Pons (tissue), 1 donor: Measurements from ENCODE around the gene CITED4.
"Not testable (repeated sequence)": the region's sequence is repeated elsewhere in the genome, so short reads cannot be mapped to it uniquely, and the experiment has no call there.

Experiments used
- DNase-seq: peaks from one replicate; pipeline ENCODE4 v3.0.0-alpha.2; 2016; ENCODE audit warnings: low spot score

Gene CITED4, protein sequence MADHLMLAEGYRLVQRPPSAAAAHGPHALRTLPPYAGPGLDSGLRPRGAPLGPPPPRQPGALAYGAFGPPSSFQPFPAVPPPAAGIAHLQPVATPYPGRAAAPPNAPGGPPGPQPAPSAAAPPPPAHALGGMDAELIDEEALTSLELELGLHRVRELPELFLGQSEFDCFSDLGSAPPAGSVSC

DNA sequence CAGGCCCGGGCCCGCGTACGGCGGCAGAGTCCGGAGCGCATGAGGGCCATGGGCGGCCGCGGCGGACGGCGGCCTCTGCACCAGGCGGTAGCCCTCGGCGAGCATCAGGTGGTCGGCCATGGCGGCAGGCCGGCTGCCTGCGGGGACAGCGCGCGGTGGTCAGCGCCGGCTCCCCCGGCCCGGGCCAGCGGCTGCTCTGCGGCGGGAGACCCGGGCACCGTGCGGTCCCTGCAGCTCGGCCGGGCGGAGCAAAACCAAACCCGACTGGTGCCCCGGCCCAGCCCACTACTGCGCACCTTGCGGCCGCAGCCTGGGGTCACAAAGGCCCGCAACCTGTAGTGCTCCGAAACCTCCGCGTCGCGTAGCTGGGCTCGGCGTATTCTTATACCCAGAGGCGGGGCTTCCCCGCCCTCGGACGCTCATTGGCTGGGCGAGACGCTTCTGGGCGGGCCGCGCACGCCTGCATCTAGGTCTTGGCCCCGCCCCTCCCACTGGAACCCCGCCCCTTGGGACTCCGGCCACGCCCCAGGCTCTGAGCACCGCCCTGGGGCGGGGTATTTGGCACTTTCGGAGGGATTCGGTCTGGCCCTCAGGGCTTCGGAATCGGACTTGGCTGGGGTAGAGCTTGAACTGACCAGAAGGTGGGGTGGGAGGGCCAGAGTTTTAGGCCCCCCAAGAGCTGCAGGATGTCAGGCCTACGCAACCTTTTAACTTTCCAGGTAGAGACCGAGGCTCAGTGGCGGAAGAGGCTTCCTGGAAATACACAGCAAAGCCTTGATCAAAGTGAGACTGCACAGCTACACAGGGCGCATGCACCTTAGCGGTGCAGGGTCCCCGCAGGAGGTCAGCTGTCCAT is at the start of gene CITED4:
CITED4 (minus strand) TSS at position 356 of the 856 bp plus-strand sequence; CDS start at position 120, 236 bp downstream.
- peak; percentile 93 for DNase-seq

DNA sequence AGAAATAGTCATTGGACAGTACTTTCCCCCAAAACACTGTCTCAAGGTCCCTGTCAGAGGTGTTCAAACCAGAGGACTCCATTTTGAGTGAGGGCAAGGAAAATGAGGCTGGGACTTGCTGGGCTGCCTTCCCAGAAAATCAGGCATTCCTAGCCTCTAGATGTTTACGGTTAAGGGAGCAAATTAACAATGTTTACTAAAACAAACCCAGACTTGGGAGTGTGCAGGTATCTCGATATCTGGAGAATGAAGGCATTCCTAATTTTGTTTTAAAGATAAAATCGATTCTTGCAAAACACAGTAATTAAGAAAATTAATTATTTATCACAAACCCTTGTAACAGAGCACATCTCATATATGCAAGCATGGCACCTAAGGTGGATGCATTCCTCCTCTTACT is 48.9 kb upstream of the CITED4 start:
- no peak for DNase-seq

DNA sequence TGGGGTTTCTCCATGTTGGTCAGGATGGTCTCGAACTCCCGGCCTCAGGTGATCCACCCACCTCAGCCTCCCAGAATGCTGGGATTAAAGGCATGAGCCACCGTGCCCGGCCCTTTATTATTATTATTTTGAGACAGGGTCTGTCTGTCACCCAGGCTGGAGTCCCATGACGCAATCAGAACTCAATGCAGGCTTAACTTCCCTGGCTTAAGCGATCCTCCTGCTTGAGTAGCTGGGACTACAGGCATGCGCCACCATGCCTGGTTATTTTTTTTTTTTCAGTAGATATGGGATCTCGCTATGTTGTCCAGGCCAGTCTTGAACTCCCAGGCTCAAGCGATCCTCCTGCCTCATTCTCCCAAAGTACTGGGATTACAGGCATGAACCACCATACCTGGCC is 47.1 kb upstream of the CITED4 start:
- DNase-seq = no peak

DNA sequence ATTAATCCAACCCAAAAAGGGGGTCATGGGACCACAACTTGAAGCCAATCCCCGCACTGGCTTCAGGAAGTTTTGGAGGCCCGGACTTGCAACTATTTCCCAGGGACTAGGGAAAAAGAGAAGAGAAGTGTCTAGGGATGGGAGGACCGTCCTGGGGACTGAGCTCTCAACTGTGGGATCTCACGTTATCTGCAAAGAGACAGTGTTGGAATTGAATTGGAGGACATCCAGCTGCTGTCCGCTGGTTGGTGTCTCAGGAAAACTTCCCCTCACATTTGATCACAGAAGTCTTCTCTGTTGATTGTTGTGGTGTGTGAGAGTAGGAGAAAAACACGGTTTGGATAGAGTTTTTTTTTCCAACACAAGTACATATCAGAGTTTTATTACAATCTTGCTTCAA is 46.2 kb upstream of the CITED4 start:
- DNase-seq = no peak

DNA sequence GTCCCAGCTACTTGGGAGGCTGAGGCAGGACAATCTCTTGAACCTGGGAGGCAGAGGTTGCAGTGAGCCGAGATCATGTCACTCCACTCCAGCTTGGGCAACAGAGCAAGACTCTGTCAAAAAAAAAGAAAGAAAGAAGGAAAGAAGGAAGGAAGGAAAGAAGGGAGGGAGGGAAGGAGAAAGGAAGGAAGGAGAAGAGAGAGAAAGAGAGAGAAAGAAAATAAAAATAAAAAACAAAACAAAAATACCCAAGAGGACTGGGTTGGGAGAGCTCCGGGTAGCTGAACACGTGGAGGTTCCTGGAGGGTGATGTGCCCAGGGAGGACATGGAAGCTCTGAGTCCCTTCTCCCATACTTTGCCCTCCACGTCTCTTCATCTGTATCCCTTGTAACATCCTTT is 45.7 kb upstream of the CITED4 start:
- DNase-seq = no peak

DNA sequence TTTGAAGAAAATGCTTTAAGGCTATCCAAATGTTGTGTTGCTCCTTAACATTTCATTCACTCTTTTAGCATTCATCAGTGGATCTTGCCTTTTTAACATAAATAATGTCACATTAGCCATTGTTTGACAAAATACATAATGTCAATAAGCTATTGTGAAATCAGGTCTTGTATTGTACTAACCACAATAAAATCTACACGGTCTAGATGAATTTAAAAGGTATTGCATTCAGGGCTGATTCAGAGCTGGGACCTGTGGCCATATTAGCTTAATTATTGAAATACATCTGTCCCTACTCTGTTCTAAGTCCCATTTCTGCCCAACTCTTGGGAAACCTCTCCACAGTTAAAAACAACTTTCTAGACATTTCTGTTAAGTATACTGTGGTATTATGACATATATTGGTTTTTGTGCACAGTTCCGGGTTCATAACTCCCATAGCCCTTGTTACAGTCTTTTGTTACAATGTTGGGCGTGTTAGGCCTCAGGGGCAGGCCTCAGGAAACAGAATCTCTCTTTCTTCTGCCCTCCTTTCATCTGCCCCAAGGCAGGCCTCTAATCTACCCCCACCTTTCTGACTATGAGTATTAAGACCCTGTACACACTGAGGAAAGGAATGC is 44.7 kb upstream of the CITED4 start:
- no peak for DNase-seq

DNA sequence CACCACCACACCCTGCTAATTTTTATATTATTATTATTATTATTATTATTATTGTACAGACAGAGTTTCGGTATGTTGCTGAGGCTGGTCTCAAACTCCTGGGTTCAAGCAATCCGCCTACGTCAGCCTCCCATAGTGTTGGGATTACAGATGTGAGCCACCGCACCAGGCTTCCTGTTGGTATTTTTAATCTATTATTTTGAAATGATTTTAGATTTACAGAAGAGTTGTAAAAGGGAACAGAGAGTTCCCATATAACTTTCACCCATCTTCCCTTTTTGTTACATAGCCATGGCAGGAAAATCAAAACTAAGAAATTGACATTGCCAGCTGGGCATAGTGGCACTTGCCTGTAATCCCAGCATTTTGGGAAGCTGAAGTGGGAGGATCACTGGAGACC is 42.9 kb upstream of the CITED4 start:
- no peak for DNase-seq

DNA sequence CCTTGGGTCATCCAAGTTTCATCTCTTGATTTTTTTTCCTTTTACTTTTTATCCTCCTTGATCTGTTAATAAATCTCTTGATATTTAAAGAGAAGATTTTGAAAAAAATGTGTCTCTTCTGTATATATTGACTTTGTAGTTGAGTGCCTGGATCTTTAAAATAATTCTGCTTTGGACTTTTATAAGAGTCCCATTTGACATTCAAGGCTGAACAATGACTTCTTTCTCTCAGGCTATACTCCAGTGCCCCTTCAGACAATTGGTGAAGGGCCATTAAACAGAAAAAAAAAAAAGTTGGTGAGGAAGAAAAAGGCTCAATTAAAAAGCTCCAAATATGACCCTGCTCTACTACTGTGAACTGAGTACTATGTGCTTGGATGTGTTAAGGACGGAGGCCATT is 40.9 kb upstream of the CITED4 start:
- no peak for DNase-seq

DNA sequence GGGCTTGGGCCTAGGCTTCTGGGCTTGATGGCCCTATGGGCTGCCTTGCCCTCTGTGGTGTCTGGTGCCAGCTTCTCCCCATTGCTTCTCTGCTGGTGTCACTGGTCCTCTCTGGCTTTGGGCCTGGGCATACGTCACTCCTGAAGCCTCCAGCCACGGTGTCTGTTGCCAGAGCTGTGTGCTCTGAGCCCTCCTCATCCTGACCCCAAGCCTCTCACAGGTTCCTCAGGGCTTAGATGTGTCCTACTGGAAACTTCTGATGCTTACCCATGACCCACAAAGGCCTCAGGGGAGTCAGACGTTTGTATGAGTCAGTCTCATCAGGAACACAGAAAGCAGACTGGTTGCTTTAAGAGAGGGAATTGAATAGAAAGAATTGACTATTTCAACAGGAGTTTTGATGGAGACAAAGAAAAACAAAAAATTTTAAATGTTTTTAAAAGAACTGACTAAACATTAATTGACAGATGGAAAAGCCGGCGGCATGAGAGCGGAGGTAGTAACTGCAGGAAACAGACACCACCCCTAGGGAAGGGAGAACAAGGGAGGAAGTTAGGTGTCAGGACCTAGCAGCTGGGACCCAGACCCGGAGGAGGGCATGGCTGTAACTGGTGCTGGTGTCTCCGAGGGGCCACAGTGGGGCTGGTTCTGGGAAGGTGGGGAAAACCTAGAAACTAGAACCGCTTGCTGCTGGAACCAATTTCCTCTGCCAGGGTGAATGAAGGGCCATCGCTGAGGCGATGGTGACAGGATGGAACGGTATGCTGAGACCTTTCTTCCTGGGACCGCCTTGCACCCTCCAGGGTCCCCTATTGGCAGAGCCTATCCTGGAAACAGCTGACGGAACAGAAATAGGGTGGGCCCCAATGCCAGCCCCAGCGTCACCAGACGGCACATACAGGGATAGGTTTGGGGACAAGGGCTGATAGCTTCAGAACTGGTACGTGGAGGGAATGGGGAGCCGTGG is 40.0 kb upstream of the CITED4 start:
- no peak for DNase-seq

DNA sequence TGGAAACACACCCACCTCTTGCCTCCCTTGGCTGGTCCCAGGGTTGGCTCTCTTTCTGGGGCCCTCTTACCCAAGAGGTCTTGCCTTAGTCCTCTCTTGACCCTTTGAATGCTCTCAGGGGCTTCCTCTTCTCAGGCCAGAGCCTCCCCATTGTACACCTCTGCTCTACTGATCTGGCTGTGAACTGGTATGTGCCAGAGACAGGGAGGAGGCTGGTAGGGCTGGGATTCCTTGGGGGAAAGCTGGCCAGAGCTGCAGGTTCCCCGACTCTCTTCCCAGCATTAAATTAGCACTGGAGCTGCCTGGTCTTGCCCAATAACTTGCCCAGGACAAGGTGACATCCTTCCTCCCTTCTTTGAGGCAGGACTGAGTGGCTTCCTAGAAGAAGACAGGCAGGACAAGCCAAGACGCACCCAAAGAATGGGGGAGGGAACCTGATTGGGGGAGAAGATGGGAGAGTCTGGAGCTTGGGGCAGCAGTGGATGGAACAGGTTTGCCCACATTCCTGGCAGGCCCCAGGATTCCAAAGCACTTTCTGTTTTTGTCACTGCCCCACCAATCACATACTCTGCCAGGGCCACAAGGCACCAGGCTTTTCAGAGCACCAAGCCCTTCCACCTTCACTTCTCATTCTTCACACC is 37.2 kb upstream of the CITED4 start:
- DNase-seq = no peak

DNA sequence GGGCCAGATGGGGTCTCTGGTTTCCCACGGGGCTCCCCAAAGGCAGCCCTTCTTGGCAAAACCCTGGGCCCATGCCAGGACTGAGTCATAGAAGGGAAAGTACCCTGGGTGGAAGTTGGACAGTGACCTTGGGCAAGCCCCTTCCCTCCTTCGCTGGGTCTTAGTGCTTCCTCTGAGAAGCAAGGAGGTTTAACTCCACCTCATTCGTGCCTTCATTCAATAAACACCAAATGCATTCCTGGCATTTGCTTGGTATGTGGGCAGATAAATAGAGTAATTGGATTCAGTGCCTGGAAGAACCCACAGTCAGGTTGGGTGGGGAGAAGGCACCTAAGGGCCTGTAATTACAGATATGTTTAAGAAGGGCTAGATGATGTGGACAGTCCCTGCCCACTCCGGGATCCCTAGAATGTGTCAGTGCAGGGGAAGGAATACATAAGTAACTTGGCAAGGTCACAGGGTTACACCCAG is 36.3 kb upstream of the CITED4 start:
- DNase-seq = no peak

DNA sequence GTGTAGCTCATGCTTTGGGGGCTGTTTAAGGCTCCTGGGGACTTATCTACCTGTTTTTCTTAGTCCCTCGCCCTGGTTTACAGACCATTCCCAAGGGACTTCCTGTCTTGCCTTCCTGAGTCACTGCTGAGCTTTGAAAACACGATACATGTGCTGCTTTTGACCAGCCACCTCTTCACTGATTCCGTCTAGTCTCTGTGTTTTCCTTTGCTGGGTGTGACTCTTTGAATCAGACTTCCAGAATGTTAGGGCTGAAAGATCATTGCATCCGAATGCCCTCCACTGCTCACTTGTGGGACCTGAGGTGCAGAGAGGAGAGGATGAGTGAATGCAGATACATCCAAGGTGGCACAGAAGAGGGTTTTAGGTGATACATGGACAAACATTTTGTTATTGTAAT is 35.4 kb upstream of the CITED4 start:
- no peak for DNase-seq

DNA sequence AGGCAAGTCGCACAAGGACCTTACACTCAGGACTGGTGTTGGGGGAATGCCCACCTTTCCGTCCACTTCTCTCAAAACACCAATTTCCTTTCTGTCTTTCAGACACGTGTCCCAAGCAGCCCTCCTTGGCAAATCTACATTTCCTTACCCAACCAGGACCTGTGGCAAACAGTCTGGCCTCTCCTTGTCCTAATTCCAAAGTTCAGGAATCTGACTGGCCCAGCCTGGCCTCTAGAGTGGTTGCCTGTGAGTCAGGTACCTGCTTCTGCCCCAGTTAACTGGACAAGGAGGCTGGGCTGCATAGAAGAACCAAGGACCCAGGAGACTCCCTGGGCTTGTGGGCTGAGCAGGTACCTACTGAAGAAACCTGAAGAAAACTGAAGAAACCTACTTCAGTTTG is 34.3 kb upstream of the CITED4 start:
- no peak for DNase-seq

DNA sequence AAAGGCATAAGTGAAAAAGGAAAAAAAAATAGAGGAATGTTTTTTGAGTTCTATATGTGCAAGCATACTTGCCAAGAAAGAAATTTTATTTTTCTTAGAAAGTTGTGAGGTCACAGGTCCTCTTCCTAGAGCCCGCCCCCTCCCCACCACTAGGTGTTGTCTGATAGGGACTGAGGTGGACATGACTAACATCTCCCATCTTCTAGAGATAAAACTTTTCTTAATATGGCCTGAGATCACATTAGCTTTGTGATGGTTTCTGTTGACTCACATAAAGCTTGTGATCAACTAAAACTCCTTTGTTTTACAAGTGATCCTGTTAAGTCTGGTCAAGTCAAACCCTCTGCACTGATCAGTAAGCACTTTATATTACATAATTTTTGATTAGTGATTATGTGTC is 33.4 kb upstream of the CITED4 start:
- no peak for DNase-seq

DNA sequence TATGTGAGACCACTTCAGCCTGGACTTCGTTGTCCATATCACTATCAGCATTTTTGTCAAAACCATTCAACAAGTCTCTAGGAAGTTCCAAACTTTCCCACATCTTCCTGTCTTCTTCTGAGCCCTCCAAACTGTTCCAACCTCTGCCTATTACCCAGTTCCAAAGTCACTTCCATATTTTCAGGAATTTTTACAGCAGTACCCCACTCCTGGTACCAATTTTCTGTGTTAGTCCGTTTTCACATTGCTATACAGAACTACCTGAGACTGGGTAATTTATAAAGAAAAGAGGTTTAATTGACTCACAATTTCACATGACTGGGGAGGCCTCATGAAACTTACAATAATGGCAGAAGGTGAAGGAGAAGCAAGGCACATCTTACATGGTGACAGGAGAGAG is 32.7 kb upstream of the CITED4 start:
- not testable (repeated sequence) for DNase-seq

DNA sequence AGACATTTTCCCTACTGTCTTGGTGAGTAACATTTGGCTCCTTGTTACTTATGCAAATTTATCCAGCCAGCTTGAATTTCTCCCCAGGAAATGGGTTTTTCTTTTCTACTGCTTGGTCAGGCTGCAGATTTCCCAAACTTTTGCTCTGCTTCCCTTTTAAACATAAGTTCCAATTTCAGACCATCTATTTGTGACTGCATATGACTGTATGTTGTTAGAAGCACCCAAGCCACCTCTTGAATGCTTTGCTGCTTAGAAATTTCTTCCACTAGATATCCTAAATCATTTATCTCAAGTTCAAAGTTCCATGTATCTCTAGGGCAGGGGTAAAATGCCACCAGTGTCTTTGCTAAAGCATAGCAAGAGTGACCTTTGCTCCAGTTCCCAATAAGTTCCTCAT is 32.3 kb upstream of the CITED4 start:
- DNase-seq = no peak

DNA sequence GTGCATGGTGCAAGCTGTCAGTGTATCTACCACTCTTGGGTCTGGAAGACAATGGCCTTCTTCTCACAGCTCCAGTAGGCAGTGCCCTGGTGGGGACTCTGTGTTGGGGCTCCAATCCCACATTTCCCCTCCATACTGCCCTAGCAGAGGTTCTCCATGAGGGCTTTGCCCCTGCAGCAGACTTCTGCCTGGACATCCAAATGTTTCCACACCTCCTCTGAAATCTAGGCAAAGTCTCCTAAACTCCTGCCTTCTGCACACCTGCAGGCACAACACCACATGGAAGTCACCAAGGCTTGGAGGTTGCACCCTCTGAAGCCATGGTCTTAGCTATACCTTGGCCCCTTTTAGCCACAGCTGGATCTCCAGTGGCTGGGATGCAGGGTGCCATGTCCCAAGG is 31.8 kb upstream of the CITED4 start:
- no peak for DNase-seq

DNA sequence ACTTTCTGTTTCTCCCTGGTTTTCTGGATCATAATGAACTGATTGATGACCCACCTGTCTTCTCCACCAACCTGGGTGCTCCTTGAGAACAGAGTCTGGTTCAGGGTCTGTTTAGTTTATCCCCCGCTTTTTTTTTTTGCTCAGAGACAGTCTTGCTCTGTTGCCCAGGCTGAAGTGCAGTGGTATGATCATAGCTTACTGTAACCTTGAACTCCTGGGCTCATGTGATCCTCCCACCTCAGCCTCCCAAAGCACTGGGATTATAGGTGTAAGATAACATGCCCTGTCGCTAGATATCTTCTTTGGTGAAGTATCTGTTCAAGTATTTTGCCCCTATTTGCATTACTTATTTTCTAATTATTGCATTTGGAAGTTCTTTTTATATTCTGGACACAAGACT is 30.2 kb upstream of the CITED4 start:
- DNase-seq = no peak

DNA sequence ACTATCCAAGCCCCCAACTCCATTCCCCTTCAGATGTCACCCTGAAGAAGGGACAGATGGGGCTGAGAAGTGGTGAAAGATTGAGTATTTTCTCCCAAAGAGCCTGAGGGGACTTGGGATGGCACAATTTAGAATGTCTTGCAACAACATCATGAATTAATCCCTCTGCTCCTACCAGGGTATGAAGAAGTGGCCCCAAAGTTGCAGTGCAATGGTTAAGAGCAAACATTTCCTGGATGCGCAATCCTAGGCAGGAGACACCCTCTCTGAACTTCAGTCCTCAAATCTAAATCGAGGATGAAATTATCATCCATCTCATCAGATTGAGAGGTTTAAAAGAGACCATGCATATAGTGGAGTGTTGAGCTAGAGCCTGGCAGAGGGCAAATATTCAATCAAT is 28.6 kb upstream of the CITED4 start:
- DNase-seq = no peak

DNA sequence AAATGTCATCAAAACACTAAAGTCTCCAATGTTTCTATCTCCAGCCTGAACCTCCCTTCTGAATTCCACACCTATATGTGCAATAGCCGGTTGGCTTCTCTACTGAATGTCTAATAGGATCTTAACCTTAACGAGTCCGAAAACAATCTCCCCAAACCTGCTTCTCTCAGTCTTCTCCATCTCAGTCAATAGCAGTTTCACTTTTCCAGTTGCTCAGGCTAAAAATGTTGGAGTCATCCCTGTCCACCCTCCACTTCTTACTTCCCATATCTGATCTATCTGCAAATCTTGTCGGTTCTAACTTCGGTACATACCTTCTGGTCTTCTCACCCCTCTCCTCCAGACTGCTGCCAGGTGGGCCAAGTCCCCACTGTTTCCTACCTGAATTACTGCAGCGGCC is 25.5 kb upstream of the CITED4 start:
- no peak for DNase-seq

DNA sequence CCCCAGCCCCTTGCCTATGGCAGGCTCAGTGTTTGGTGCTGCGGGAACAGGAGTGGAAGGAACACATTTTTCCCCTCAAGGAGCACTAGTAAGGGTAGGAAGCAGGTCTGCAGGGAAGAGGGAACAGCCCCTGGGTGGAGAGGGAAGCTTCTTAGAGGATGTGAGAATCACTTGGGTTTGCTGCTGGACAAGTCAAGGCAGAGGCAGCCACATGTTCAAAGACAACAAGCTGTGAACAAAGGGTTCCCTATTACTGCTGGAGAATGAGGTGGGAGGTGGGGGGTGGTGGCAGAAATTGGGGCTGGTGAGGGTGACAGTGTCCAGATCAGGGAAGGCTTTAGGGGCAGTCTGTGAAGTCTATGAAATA is 24.8 kb upstream of the CITED4 start:
- DNase-seq = no peak
